Measurements from ENCODE around the gene CLDN5. TPM values are rescaled to one million over a fixed set of nuclear protein-coding genes. Genes with fewer than 3 reads are reported as not detected.

CLDN5 gene
- total and polyA plus RNA-seq, 5 donors = 4.1 to 23.9 (median 12.2) TPM

DNA sequence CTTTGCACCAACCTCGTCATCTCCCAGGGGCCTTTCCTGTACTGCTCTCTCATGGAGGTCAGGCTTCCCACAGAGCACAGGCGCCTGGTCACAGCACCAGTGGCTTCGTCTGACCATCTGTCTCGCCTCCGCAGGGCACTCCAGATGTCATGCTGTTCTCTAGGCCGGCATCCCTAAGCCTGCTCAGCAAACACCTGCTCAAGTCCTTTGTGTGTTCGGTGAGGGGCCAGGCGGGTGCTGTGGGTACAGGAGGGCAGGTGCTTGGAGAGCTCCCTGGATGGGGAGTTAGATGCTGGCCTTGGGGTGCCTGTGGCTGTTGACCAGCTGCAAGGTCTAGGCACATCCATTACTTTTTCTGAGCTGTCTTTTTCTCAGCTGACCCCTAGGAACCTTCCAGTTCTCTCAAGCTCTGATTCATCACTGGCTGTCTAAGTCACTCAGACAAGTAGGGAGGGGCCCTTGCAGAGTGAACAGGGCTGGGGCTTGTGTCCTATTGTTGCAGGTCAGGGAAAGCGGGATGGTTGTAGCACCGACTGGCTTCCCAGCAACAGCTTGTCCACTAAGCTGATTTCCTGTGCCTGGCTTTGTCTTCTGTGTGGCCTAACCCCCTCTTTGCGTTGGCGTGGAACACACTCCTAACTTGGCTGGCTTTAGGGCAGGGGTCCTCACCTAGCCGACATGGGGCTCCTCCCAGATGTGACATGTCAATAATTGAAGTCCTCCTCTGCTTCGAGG, 9.2 kb downstream of the CLDN5 start:
- Histone ChIP-seq H3K9me3 (ENCODE audit: control insufficient read depth, low read length) (no peaks in the 10 kb centered on the region), H3K4me3 (ENCODE audit: low read length) (no peak overlapping the region), H3K27me3 (ENCODE audit: control insufficient read depth, insufficient read depth) (no peaks in the 10 kb centered on the region), H3K4me1 (ENCODE audit: control insufficient read depth, insufficient read depth, low read length) (no peaks in the 10 kb centered on the region), H3K27ac (ENCODE audit: low read length) (no peak overlapping the region)
- ATAC-seq (no peak), DNase-seq (no peak)
- 89% methylated on average over 14 of the region's 14 CpGs for WGBS
- intact Hi-C loops (cut with DNase I) = no loop called here

GRCh38 chr22:19513823-19514222, 10.4 kb downstream of the CLDN5 start:
- intact Hi-C loops (cut with DNase I) = no loop called here

GRCh38 chr22:19510919-19511341, 13.3 kb downstream of the CLDN5 start:
- 94% methylated on average over 2 of the region's 2 CpGs for WGBS
- DNase-seq (no peak), ATAC-seq (no peak)
- Histone ChIP-seq H3K4me3 (ENCODE audit: low read length) (no peak overlapping the region), H3K4me1 (ENCODE audit: control insufficient read depth, insufficient read depth, low read length) (no peaks in the 10 kb centered on the region), H3K27me3 (ENCODE audit: control insufficient read depth, insufficient read depth) (no peaks in the 10 kb centered on the region), H3K27ac (ENCODE audit: low read length) (no peak overlapping the region), H3K9me3 (ENCODE audit: control insufficient read depth, low read length) (no peaks in the 10 kb centered on the region)
- intact Hi-C loops (cut with DNase I) = no loop called here

More at GRCh38 chr22:19513823-19514222, 10.4 kb downstream of the CLDN5 start:
- no peaks in the 10 kb centered on the region for H3K4me1 ChIP-seq (ENCODE audit: control insufficient read depth, insufficient read depth, low read length)
- WGBS = 64% methylated on average over 2 of the region's 2 CpGs
- H3K27me3 ChIP-seq (ENCODE audit: control insufficient read depth, insufficient read depth) = no peaks in the 10 kb centered on the region
- no peaks in the 10 kb centered on the region for H3K9me3 ChIP-seq (ENCODE audit: control insufficient read depth, low read length)
- ATAC-seq (no peak), DNase-seq (no peak)
- no peak overlapping the region for H3K4me3 ChIP-seq (ENCODE audit: low read length)
- H3K27ac ChIP-seq (ENCODE audit: low read length) = no peak overlapping the region

- intact Hi-C loops (cut with DNase I) = no loop called here
These were observed 14.3 kb downstream of the CLDN5 start for GRCh38 chr22:19509923-19510322.

GRCh38 chr22:19509191-19509590, 15.0 kb downstream of the CLDN5 start:
- Histone ChIP-seq H3K27me3 (ENCODE audit: control insufficient read depth, insufficient read depth) (no peaks in the 10 kb centered on the region), H3K4me3 (ENCODE audit: low read length) (no peak overlapping the region), H3K4me1 (ENCODE audit: control insufficient read depth, insufficient read depth, low read length) (no peaks in the 10 kb centered on the region), H3K9me3 (ENCODE audit: control insufficient read depth, low read length) (no peaks in the 10 kb centered on the region), H3K27ac (ENCODE audit: low read length) (no peak overlapping the region)
- DNase-seq = no peak
- intact Hi-C loops (cut with DNase I) = no loop called here
- ATAC-seq = no peak
- 70% methylated on average over 3 of the region's 3 CpGs for WGBS

More at GRCh38 chr22:19509923-19510322, 14.3 kb downstream of the CLDN5 start:
- no peaks in the 10 kb centered on the region for H3K9me3 ChIP-seq (ENCODE audit: control insufficient read depth, low read length)
- H3K27ac ChIP-seq (ENCODE audit: low read length) = no peak overlapping the region
- no peaks in the 10 kb centered on the region for H3K4me1 ChIP-seq (ENCODE audit: control insufficient read depth, insufficient read depth, low read length)
- H3K27me3 ChIP-seq (ENCODE audit: control insufficient read depth, insufficient read depth) = no peaks in the 10 kb centered on the region
- 98% methylated on average over 2 of the region's 2 CpGs for WGBS
- no peak for ATAC-seq
- DNase-seq = no peak
- no peak overlapping the region for H3K4me3 ChIP-seq (ENCODE audit: low read length)

GRCh38 chr22:19508024-19508776, 16.0 kb downstream of the CLDN5 start:
- Histone ChIP-seq H3K4me1 (ENCODE audit: control insufficient read depth, insufficient read depth, low read length) (no peaks in the 10 kb centered on the region), H3K4me3 (ENCODE audit: low read length) (no peak overlapping the region), H3K27me3 (ENCODE audit: control insufficient read depth, insufficient read depth) (no peaks in the 10 kb centered on the region), H3K27ac (ENCODE audit: low read length) (no peak overlapping the region), H3K9me3 (ENCODE audit: control insufficient read depth, low read length) (no peaks in the 10 kb centered on the region)
- no peak for ATAC-seq
- peak in 1 of 3 donors; percentile 0 for DNase-seq
- intact Hi-C loops (cut with DNase I) = no loop called here
- WGBS = 93% methylated on average over 10 of the region's 10 CpGs

- no peak for ATAC-seq
- Histone ChIP-seq H3K27me3 (ENCODE audit: control insufficient read depth, insufficient read depth) (no peaks in the 10 kb centered on the region), H3K4me1 (ENCODE audit: control insufficient read depth, insufficient read depth, low read length) (no peaks in the 10 kb centered on the region), H3K27ac (ENCODE audit: low read length) (no peak overlapping the region), H3K9me3 (ENCODE audit: control insufficient read depth, low read length) (no peaks in the 10 kb centered on the region), H3K4me3 (ENCODE audit: low read length) (no peak overlapping the region)
- DNase-seq = peak in 1 of 3 donors; percentile 14
- WGBS = 96% methylated on average over 4 of the region's 4 CpGs
- intact Hi-C loops (cut with DNase I) = no loop called here
These were observed 16.7 kb downstream of the CLDN5 start for GRCh38 chr22:19507534-19507861.

- H3K4me1 ChIP-seq (ENCODE audit: control insufficient read depth, insufficient read depth, low read length) = no peaks in the 10 kb centered on the region
- ATAC-seq = no peak
- no peak overlapping the region for H3K27ac ChIP-seq (ENCODE audit: low read length)
- H3K27me3 ChIP-seq (ENCODE audit: control insufficient read depth, insufficient read depth) = no peaks in the 10 kb centered on the region
- WGBS = 91% methylated on average over 10 of the region's 10 CpGs
- no peak overlapping the region for H3K4me3 ChIP-seq (ENCODE audit: low read length)
- no peaks in the 10 kb centered on the region for H3K9me3 ChIP-seq (ENCODE audit: control insufficient read depth, low read length)
- intact Hi-C loops (cut with DNase I) = no loop called here
- DNase-seq = peak in 1 of 3 donors; percentile 19
These were observed 18.0 kb downstream of the CLDN5 start for GRCh38 chr22:19506212-19506611.

- DNase-seq (peak in 1 of 3 donors; percentile 2), ATAC-seq (no peak)
- Histone ChIP-seq H3K4me3 (ENCODE audit: low read length) (no peak overlapping the region), H3K9me3 (ENCODE audit: control insufficient read depth, low read length) (no peaks in the 10 kb centered on the region), H3K4me1 (ENCODE audit: control insufficient read depth, insufficient read depth, low read length) (no peaks in the 10 kb centered on the region), H3K27ac (ENCODE audit: low read length) (no peak overlapping the region), H3K27me3 (ENCODE audit: control insufficient read depth, insufficient read depth) (no peaks in the 10 kb centered on the region)
- intact Hi-C loops (cut with DNase I) = no loop called here
- WGBS = 96% methylated on average over 5 of the region's 5 CpGs
These were observed 18.5 kb downstream of the CLDN5 start for GRCh38 chr22:19505735-19506126.

GRCh38 chr22:19504900-19505734, 19.1 kb downstream of the CLDN5 start:
- 92% methylated on average over 18 of the region's 18 CpGs for WGBS
- H3K4me3 ChIP-seq (ENCODE audit: low read length) = no peak overlapping the region
- no peaks in the 10 kb centered on the region for H3K27me3 ChIP-seq (ENCODE audit: control insufficient read depth, insufficient read depth)
- H3K27ac ChIP-seq (ENCODE audit: low read length) = no peak overlapping the region
- no peaks in the 10 kb centered on the region for H3K9me3 ChIP-seq (ENCODE audit: control insufficient read depth, low read length)
- no peak for ATAC-seq
- no peaks in the 10 kb centered on the region for H3K4me1 ChIP-seq (ENCODE audit: control insufficient read depth, insufficient read depth, low read length)
- intact Hi-C loops (cut with DNase I) = no loop called here
- DNase-seq = peak in 1 of 3 donors; percentile 32

DNA sequence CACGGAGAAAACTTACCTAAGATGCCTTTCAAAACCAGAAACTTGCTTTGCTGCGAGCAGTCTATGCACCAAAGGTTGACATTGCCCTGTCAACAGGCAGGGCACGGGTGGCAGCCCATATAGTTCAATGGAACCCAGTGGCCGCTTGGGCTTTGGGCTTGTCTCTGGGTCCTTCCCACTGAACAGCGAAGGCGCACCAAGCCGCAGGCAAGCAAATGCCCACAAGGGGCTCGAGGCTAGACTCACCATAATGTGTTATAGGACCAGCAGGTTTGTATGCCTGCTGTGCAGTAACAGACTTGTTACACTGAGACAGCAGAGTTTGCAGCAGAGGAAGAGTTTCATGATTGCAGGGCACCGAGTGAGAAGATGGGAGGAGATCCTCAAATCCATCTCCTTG, 20.3 kb downstream of the CLDN5 start:
- 91% methylated on average over 9 of the region's 9 CpGs for WGBS
- H3K4me3 ChIP-seq (ENCODE audit: low read length) = no peak overlapping the region
- H3K4me1 ChIP-seq (ENCODE audit: control insufficient read depth, insufficient read depth, low read length) = no peaks in the 10 kb centered on the region
- H3K9me3 ChIP-seq (ENCODE audit: control insufficient read depth, low read length) = no peaks in the 10 kb centered on the region
- intact Hi-C loops (cut with DNase I) = no loop called here
- no peaks in the 10 kb centered on the region for H3K27me3 ChIP-seq (ENCODE audit: control insufficient read depth, insufficient read depth)
- ATAC-seq (no peak), DNase-seq (peak in 1 of 3 donors; percentile 14)
- H3K27ac ChIP-seq (ENCODE audit: low read length) = no peak overlapping the region

Data from right cardiac atrium (tissue), 5 donors.